GM12864 (cell line): ENCODE data around the gene TRABD.

Experiments used
- DNase-seq: peaks from one replicate; pipeline ENCODE4 v3.0.0-alpha.2; 2011; ENCODE audit warnings: low read depth
- H3K4me3 ChIP-seq: 2 replicates; pipeline ENCODE4 v1.5.1; 2011; ENCODE audit warnings: mild to moderate bottlenecking, low read depth, low read length, control low read depth
- CTCF ChIP-seq: IDR thresholded peaks from 2 replicates; pipeline ENCODE4 v1.5.1; 2011; ENCODE audit warnings: low read depth, mild to moderate bottlenecking, moderate library complexity, low read length, control low read depth, inconsistent platforms; ENCODE audit errors: missing control alignments

The TRABD gene

GRCh38 chr22:50173983-50174355 lies 11.7 kb upstream of the TRABD start:
- H3K4me3 ChIP-seq = no peak overlapping the region
- DNase-seq = no peak
- no peak for TF ChIP-seq CTCF

- DNase-seq = no peak
- TF ChIP-seq CTCF = no peak
- H3K4me3 ChIP-seq = no peak overlapping the region
Observed at GRCh38 chr22:50174382-50175190, 11.1 kb upstream of the TRABD start.

- no peak for TF ChIP-seq CTCF
- H3K4me3 ChIP-seq = no peak overlapping the region
- no peak for DNase-seq
Observed at GRCh38 chr22:50175191-50175461, 10.6 kb upstream of the TRABD start.

GRCh38 chr22:50175921-50176849 lies 9.5 kb upstream of the TRABD start:
- TF ChIP-seq CTCF = no peak
- H3K4me3 ChIP-seq = no peak overlapping the region
- DNase-seq = no peak

GRCh38 chr22:50176850-50177536 lies 8.7 kb upstream of the TRABD start:
- TF ChIP-seq CTCF = no peak
- no peak for DNase-seq
- no peak overlapping the region for H3K4me3 ChIP-seq

GRCh38 chr22:50177537-50178470 lies 7.9 kb upstream of the TRABD start:
- no peak overlapping the region for H3K4me3 ChIP-seq
- DNase-seq = no peak
- no peak for TF ChIP-seq CTCF
